KMS-11 (cell line): Measurements from ENCODE around the gene CLASRP.

Experiments
- H2AFZ ChIP-seq: fragments of 200-600 bp; sonication (generic); 2 replicates; pipeline ENCODE4 v1.6.1; 2016; ENCODE audit warnings: antibody characterized with exemption, mixed run types, low read depth
- H3K27ac ChIP-seq: fragments of 200-600 bp; sonication (generic); 2 replicates; pipeline ENCODE4 v1.6.1; 2016; ENCODE audit warnings: mild to moderate bottlenecking, mixed run types
- H3K27me3 ChIP-seq: fragments of 200-600 bp; sonication (generic); 2 replicates; pipeline ENCODE4 v1.6.1; 2017; ENCODE audit warnings: mild to moderate bottlenecking, low read depth, mixed run types, moderate library complexity; ENCODE audit not compliant: insufficient read depth
- H3K36me3 ChIP-seq: fragments of 200-600 bp; sonication (generic); 2 replicates; pipeline ENCODE4 v1.6.1; 2017; ENCODE audit warnings: mild to moderate bottlenecking, mixed run types; ENCODE audit not compliant: insufficient read depth
- H3K4me1 ChIP-seq: fragments of 200-600 bp; sonication (generic); 2 replicates; pipeline ENCODE4 v1.6.1; 2016; ENCODE audit warnings: mild to moderate bottlenecking, low read depth, mixed run types; ENCODE audit not compliant: poor library complexity, severe bottlenecking
- H3K4me2 ChIP-seq: fragments of 200-600 bp; sonication (generic); 2 replicates; pipeline ENCODE4 v1.7.0; 2016; ENCODE audit warnings: mild to moderate bottlenecking, mixed run types
- H3K4me3 ChIP-seq: fragments of 200-600 bp; sonication (generic); IDR thresholded peaks from 2 replicates; pipeline ENCODE4 v1.6.1; 2017; ENCODE audit warnings: low read depth, low read length, mixed read lengths; ENCODE audit not compliant: insufficient read depth
- H3K79me2 ChIP-seq: fragments of 200-600 bp; sonication (generic); 2 replicates; pipeline ENCODE4 v1.6.1; 2016; ENCODE audit warnings: low read depth, mixed run types; ENCODE audit not compliant: insufficient read depth
- H3K9ac ChIP-seq: fragments of 200-600 bp; sonication (generic); 2 replicates; pipeline ENCODE4 v1.6.1; 2016; ENCODE audit warnings: mild to moderate bottlenecking, mixed run types
- H4K20me1 ChIP-seq: fragments of 200-600 bp; sonication (generic); 2 replicates; pipeline ENCODE4 v1.6.1; 2016; ENCODE audit warnings: mild to moderate bottlenecking, mixed run types; ENCODE audit not compliant: insufficient read depth
- TF ChIP-seq, protein P1 (sequence below): fragments of 200-600 bp; sonication (generic); conservative IDR thresholded peaks from 2 replicates; pipeline ENCODE4 v1.6.1; 2017; ENCODE audit warnings: low read depth, mild to moderate bottlenecking, antibody characterized with exemption, low read length, moderate library complexity, mixed read lengths

CLASRP gene

DNA sequence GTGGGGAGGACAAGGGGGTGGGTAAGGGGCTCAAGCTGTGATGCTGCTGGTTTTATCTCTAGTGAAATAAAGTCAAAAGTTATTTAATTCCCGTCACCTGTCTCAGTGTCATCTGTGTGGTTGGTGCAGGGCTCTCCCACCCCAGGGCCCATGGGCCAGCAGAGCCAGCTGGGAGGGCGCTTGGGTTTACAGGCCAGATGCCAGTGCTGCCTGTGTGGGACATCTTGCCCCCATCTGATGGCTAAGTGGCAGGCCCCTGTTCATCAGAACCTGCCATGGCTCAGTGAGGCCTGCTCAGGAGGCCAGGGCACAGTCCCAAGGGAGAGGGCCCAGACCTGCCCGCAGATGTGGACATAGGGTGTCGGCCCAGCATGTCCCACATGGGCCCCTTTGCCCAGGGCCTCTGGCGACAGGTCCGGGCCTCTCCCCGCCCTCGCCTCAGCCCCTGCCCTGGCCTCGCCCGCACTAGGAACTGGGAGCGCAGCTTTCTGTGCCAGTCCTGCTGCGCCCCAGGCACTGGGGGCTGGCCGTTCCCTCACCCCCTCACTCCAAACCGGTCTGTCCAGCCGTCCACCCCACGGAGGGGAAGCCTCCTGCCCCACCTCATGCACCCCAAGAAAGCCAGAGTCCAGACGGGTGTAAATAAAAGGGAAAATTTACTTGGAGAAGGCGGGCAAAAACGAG, 32.2 kb downstream of the CLASRP start:
- Histone ChIP-seq H3K4me1 (peaks cover 19% of the 10 kb centered on the region), H3K27ac (no peak overlapping the region), H3K27me3 (no peaks in the 10 kb centered on the region), H4K20me1 (no peaks in the 10 kb centered on the region), H3K4me2 (no peak overlapping the region), H3K4me3 (no peak overlapping the region), H3K9ac (no peak overlapping the region), H2AFZ (no peak overlapping the region), H3K36me3 (peaks cover 6% of the 10 kb centered on the region; the same call in 1 of the 2 replicates), H3K79me2 (peaks cover 33% of the 10 kb centered on the region; the same call in 1 of the 2 replicates)
- TF ChIP-seq, protein P1, sequence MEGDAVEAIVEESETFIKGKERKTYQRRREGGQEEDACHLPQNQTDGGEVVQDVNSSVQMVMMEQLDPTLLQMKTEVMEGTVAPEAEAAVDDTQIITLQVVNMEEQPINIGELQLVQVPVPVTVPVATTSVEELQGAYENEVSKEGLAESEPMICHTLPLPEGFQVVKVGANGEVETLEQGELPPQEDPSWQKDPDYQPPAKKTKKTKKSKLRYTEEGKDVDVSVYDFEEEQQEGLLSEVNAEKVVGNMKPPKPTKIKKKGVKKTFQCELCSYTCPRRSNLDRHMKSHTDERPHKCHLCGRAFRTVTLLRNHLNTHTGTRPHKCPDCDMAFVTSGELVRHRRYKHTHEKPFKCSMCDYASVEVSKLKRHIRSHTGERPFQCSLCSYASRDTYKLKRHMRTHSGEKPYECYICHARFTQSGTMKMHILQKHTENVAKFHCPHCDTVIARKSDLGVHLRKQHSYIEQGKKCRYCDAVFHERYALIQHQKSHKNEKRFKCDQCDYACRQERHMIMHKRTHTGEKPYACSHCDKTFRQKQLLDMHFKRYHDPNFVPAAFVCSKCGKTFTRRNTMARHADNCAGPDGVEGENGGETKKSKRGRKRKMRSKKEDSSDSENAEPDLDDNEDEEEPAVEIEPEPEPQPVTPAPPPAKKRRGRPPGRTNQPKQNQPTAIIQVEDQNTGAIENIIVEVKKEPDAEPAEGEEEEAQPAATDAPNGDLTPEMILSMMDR: no peak

DNA sequence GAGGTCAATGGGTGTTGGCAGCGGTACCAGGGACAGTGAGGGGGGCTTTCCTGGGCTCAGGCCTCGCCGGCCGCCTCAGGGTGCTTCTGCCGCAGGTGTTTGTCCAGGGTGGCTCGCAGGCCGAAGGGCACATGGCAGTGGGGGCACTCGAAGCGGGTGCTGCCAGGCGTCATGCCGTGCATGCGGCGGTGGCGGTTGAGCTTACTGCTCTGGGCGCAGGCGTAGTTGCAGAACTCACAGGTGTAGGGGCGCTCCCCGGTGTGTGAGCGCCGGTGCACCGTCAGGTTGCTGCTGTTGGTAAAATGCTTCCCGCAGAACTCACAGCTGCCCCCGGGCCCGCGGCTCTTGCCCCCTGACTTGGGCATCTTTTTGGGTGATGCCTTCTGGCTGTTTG, 32.7 kb downstream of the CLASRP start:
- H3K27me3 ChIP-seq: no peaks in the 10 kb centered on the region
- no peak overlapping the region for H3K27ac ChIP-seq
- H3K79me2 ChIP-seq: peaks cover 37% of the 10 kb centered on the region; the same call in 1 of the 2 replicates
- TF ChIP-seq, protein P1: no peak
- H3K4me2 ChIP-seq: no peak overlapping the region
- H3K4me3 ChIP-seq: no peak overlapping the region
- H2AFZ ChIP-seq: no peak overlapping the region
- peaks cover 20% of the 10 kb centered on the region for H3K4me1 ChIP-seq
- no peaks in the 10 kb centered on the region for H4K20me1 ChIP-seq
- H3K9ac ChIP-seq: no peak overlapping the region
- peaks cover 6% of the 10 kb centered on the region; the same call in 1 of the 2 replicates for H3K36me3 ChIP-seq

DNA sequence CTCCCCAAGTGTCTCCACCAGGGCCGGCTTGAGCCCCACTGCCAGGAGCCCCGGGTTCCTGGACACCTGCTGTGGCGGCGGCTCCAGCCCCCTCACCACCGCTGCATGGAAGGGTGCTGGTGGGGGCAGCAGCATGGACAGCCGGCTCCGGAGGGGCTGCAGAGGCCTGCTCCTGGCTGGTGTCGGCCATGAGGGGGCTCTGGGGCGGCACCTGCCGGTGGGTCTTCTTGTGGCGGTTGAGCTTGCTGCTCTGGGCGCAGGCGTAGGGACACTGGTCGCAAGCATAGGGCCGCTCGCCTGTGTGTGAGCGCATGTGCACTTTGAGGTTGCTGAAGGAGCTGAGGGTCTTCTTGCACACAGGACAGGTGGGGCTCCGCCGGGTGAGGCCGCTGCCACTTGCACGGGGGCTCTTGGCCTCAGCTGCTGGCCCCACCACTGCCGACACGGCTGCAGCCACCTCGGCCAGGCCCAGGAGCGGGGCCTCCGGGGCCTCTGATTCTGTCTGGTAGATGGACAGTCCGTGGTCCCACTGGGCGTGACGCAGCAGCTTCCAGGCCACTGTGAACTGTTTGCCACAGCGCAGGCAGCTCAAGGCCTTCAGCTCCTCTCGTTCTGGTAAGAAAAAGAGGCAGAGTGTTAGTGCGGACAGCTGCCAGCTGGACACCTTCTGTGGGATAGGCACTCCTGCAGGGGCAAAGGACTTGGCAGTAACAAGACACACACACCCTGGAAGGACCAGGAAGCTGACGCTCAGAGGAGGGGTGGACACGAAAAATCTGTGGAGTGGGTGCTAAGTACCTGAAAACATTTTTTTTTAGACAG, 33.3 kb downstream of the CLASRP start:
- H3K9ac ChIP-seq: no peak overlapping the region
- TF ChIP-seq, protein P1: no peak
- H3K79me2 ChIP-seq: peaks cover 41% of the 10 kb centered on the region; the same call in 1 of the 2 replicates
- peaks cover 27% of the 10 kb centered on the region for H3K4me1 ChIP-seq
- H3K27me3 ChIP-seq: no peaks in the 10 kb centered on the region
- H3K4me3 ChIP-seq: no peak overlapping the region
- no peak overlapping the region for H2AFZ ChIP-seq
- H3K4me2 ChIP-seq: no peak overlapping the region
- H3K27ac ChIP-seq: no peak overlapping the region
- peaks cover 6% of the 10 kb centered on the region; the same call in 1 of the 2 replicates for H3K36me3 ChIP-seq
- no peaks in the 10 kb centered on the region for H4K20me1 ChIP-seq

DNA sequence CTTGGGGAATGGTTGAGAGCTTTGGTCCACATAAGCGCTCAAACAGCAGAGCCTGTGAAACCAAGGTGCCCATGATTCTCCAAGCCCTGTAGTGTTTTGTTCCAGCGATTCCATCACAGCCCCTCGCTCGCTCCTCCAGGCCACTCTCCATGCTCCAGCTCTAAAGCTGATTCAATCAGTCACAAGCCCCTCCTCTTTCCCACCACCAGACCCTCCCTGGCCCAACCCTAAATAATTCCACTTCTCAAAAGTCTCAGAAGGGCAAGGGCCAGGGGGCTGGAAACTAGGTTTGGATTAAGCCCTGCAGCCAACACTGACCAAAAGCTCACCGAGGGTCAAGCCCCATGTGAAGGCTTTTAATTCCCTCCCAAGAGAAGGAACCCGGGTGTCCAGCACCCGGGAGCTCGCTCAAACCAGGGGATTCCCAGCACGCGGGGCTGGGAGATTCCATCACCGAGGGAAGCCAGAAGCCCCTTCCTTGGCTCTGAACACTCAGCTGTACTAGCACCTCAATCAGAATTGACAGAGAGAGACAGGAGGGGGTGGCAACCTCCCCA, 36.0 kb downstream of the CLASRP start:
- no peaks in the 10 kb centered on the region for H4K20me1 ChIP-seq
- H3K9ac ChIP-seq: peak overlapping the region; percentile 25; the same call in 1 of the 2 replicates
- no peaks in the 10 kb centered on the region for H3K27me3 ChIP-seq
- H3K27ac ChIP-seq: peak overlapping the region; percentile 54
- H3K4me3 ChIP-seq: no peak overlapping the region
- H3K4me1 ChIP-seq: peaks cover 44% of the 10 kb centered on the region
- H3K36me3 ChIP-seq: peaks cover 6% of the 10 kb centered on the region; the same call in 1 of the 2 replicates
- H3K79me2 ChIP-seq: peaks cover 54% of the 10 kb centered on the region
- no peak overlapping the region for H2AFZ ChIP-seq
- peak overlapping the region; percentile 90 for H3K4me2 ChIP-seq
- TF ChIP-seq, protein P1: no peak
